ENCODE results near the gene CLIC6. TPM values are rescaled to one million over a fixed set of nuclear protein-coding genes. Genes with fewer than 3 reads are reported as not detected.
"Not testable (repeated sequence)": the region's sequence is repeated elsewhere in the genome, so short reads cannot be mapped to it uniquely, and the experiment has no call there.

Gene CLIC6
- total and polyA plus RNA-seq, 3 donors from 2014 or later, result 0.16 to 2.0 (median 0.37) TPM

- no peaks in the 10 kb centered on the region for H3K9me3 ChIP-seq
- H3K4me3 ChIP-seq, result no peak overlapping the region
- no peak for DNase-seq
- no peaks in the 10 kb centered on the region for H3K4me1 ChIP-seq
- intact Hi-C loops (cut with DNase I; ENCODE audit: low total_unique reads), result no loop called here
- 79 to 95% methylated on average over 3 of the region's 3 CpGs for WGBS, 2 donors
- H3K36me3 ChIP-seq (ENCODE audit: low read depth, missing control alignments), result no peaks in the 10 kb centered on the region
- peaks cover 3% of the 10 kb centered on the region for H3K27me3 ChIP-seq
- no peak overlapping the region for H3K27ac ChIP-seq
- no peak for TF ChIP-seq POLR2A (IDR thresholded peaks at IDR 0.05)
- TF ChIP-seq, protein P1, sequence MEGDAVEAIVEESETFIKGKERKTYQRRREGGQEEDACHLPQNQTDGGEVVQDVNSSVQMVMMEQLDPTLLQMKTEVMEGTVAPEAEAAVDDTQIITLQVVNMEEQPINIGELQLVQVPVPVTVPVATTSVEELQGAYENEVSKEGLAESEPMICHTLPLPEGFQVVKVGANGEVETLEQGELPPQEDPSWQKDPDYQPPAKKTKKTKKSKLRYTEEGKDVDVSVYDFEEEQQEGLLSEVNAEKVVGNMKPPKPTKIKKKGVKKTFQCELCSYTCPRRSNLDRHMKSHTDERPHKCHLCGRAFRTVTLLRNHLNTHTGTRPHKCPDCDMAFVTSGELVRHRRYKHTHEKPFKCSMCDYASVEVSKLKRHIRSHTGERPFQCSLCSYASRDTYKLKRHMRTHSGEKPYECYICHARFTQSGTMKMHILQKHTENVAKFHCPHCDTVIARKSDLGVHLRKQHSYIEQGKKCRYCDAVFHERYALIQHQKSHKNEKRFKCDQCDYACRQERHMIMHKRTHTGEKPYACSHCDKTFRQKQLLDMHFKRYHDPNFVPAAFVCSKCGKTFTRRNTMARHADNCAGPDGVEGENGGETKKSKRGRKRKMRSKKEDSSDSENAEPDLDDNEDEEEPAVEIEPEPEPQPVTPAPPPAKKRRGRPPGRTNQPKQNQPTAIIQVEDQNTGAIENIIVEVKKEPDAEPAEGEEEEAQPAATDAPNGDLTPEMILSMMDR (IDR thresholded peaks at IDR 0.05), result no peak
Observed at GRCh38 chr21:34667761-34668160, 1.0 kb upstream of the CLIC6 start.

DNA sequence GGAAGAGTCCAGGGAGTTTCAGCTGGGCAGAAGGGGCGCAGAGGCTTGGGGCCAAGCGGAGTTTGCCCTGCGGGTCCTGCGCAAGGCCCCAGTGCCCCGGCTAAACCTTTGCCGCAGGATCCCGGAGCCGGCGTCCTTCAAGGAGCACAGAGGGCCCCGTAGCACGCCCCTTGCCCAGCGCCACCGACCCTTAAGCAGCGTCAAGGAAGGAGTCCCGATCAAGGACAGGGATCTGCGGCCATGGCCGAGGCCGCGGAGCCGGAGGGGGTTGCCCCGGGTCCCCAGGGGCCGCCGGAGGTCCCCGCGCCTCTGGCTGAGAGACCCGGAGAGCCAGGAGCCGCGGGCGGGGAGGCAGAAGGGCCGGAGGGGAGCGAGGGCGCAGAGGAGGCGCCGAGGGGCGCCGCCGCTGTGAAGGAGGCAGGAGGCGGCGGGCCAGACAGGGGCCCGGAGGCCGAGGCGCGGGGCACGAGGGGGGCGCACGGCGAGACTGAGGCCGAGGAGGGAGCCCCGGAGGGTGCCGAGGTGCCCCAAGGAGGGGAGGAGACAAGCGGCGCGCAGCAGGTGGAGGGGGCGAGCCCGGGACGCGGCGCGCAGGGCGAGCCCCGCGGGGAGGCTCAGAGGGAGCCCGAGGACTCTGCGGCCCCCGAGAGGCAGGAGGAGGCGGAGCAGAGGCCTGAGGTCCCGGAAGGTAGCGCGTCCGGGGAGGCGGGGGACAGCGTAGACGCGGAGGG, 520 bp downstream of the CLIC6 start:
- H3K9me3 ChIP-seq, result no peaks in the 10 kb centered on the region
- H3K4me1 ChIP-seq, result no peaks in the 10 kb centered on the region
- intact Hi-C loops (cut with DNase I; ENCODE audit: low total_unique reads), result no loop called here
- peak overlapping the region; percentile 34 to 44 for H3K4me3 ChIP-seq
- WGBS, 2 donors, result 1 to 4% methylated on average over 24 to 69 of the region's 74 CpGs
- no peaks in the 10 kb centered on the region for H3K36me3 ChIP-seq (ENCODE audit: low read depth, missing control alignments)
- no peak overlapping the region for H3K27ac ChIP-seq
- DNase-seq, result no peak
- peaks cover 3% of the 10 kb centered on the region for H3K27me3 ChIP-seq
- no peak for TF ChIP-seq POLR2A (IDR thresholded peaks at IDR 0.05)
- TF ChIP-seq, protein P1 (IDR thresholded peaks at IDR 0.05), result no peak

DNA sequence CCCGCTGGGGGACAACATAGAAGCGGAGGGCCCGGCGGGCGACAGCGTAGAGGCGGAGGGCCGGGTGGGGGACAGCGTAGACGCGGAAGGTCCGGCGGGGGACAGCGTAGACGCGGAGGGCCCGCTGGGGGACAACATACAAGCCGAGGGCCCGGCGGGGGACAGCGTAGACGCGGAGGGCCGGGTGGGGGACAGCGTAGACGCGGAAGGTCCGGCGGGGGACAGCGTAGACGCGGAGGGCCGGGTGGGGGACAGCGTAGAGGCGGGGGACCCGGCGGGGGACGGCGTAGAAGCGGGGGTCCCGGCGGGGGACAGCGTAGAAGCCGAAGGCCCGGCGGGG, 1.1 kb downstream of the CLIC6 start:
- H3K27me3 ChIP-seq; DNase-seq; intact Hi-C loops (cut with DNase I; ENCODE audit: low total_unique reads); H3K9me3 ChIP-seq; H3K4me1 ChIP-seq; H3K27ac ChIP-seq; H3K36me3 ChIP-seq (ENCODE audit: low read depth, missing control alignments): not testable (repeated sequence)
- peak overlapping the region; percentile 34 to 44 for H3K4me3 ChIP-seq
- WGBS, 2 donors, result 2 to 4% methylated on average over 38 to 46 of the region's 46 CpGs

GRCh38 chr21:34670220-34670961, 1.6 kb downstream of the CLIC6 start:
- intact Hi-C loops (cut with DNase I; ENCODE audit: low total_unique reads), result no loop called here
- 2% methylated on average over 50 to 54 of the region's 70 CpGs for WGBS, 2 donors
- DNase-seq, result no peak
- no peaks in the 10 kb centered on the region for H3K36me3 ChIP-seq (ENCODE audit: low read depth, missing control alignments)
- no peaks in the 10 kb centered on the region for H3K4me1 ChIP-seq
- H3K9me3 ChIP-seq, result no peaks in the 10 kb centered on the region
- H3K27me3 ChIP-seq, result peaks cover 3% of the 10 kb centered on the region
- H3K4me3 ChIP-seq, result peak overlapping the region; percentile 34 to 44
- no peak for TF ChIP-seq POLR2A (IDR thresholded peaks at IDR 0.05)
- TF ChIP-seq, protein P1 (IDR thresholded peaks at IDR 0.05), result no peak
- H3K27ac ChIP-seq, result no peak overlapping the region

DNA sequence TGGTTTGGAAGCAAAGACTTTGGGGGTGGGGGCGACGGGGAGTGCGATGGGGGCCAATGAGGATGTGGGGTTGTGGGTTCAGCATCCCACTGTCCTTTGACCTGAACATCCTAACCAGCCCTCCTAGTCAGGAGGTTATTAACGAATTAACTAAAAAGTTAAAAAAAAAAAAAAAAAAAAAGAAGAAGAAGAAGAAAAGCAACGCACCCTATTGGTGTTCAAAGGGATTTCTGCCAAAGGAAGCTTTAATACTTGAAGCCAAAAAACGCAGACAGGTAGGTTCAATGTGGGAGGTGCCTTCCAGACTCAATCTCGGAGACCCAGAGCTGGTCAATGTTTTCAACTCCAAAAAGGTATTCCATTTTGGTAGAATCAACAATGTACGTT, 2.2 kb downstream of the CLIC6 start:
- no peaks in the 10 kb centered on the region for H3K9me3 ChIP-seq
- H3K36me3 ChIP-seq (ENCODE audit: low read depth, missing control alignments), result no peaks in the 10 kb centered on the region
- peak overlapping the region in 1 of 2 donors; percentile 44 for H3K4me3 ChIP-seq
- H3K4me1 ChIP-seq, result no peaks in the 10 kb centered on the region
- intact Hi-C loops (cut with DNase I; ENCODE audit: low total_unique reads), result no loop called here
- WGBS, 2 donors, result 16 to 20% methylated on average over 8 of the region's 8 CpGs
- TF ChIP-seq POLR2A (IDR thresholded peaks at IDR 0.05), result no peak
- TF ChIP-seq, protein P1 (IDR thresholded peaks at IDR 0.05), result no peak
- no peak overlapping the region for H3K27ac ChIP-seq
- peaks cover 3% of the 10 kb centered on the region for H3K27me3 ChIP-seq
- no peak for DNase-seq

Data from testis (tissue), 3 donors.